HG03571 (cell line): ENCODE data around the gene PKP4.

Experiments
- ATAC-seq: cut with Tn5 transposase; IDR thresholded peaks from one replicate; pipeline ENCODE4 v1.9.1; 2021; ENCODE audit not compliant: unreplicated experiment

PKP4 gene

GRCh38 chr2:158539176-158540005, 82.6 kb downstream of the PKP4 start:
- no peak for ATAC-seq

GRCh38 chr2:158542577-158542976, 85.8 kb downstream of the PKP4 start:
- ATAC-seq: no peak

GRCh38 chr2:158543957-158544356, 87.2 kb downstream of the PKP4 start:
- ATAC-seq: no peak

- ATAC-seq: no peak
These were observed 88.2 kb downstream of the PKP4 start for GRCh38 chr2:158544998-158545397.

GRCh38 chr2:158546412-158547144, 89.8 kb downstream of the PKP4 start:
- ATAC-seq: peak; percentile 64

- no peak for ATAC-seq
These were observed 96.5 kb downstream of the PKP4 start for GRCh38 chr2:158553257-158553656.

- no peak for ATAC-seq
These were observed 98.2 kb downstream of the PKP4 start for GRCh38 chr2:158554996-158555395.

- ATAC-seq: no peak
These were observed 99.4 kb downstream of the PKP4 start for GRCh38 chr2:158556124-158556523.

GRCh38 chr2:158557752-158558151, 101.0 kb downstream of the PKP4 start:
- no peak for ATAC-seq

- no peak for ATAC-seq
These were observed 102.5 kb downstream of the PKP4 start for GRCh38 chr2:158559252-158559651.

GRCh38 chr2:158560259-158560658, 103.5 kb downstream of the PKP4 start:
- no peak for ATAC-seq

GRCh38 chr2:158561054-158561453, 104.3 kb downstream of the PKP4 start:
- ATAC-seq: no peak

GRCh38 chr2:158567208-158567607, 110.5 kb downstream of the PKP4 start:
- ATAC-seq: no peak

GRCh38 chr2:158569284-158569683, 112.5 kb downstream of the PKP4 start:
- no peak for ATAC-seq

- no peak for ATAC-seq
These were observed 114.1 kb downstream of the PKP4 start for GRCh38 chr2:158570869-158571268.

GRCh38 chr2:158573739-158574138, 117.0 kb downstream of the PKP4 start:
- ATAC-seq: no peak

GRCh38 chr2:158575051-158575635, 118.4 kb downstream of the PKP4 start:
- ATAC-seq: no peak

- no peak for ATAC-seq
These were observed 120.4 kb downstream of the PKP4 start for GRCh38 chr2:158577141-158577540.

GRCh38 chr2:158578703-158579330, 122.1 kb downstream of the PKP4 start:
- ATAC-seq: peak; percentile 86

GRCh38 chr2:158579928-158580327, 123.2 kb downstream of the PKP4 start:
- ATAC-seq: no peak

GRCh38 chr2:158580760-158581159, 124.0 kb downstream of the PKP4 start:
- ATAC-seq: no peak
